ENCODE measurements around the gene C9orf40.

Gene C9orf40

GRCh38 chr9:74901001-74901400 is 51.7 kb downstream of the C9orf40 start:
- TF ChIP-seq CTCF (IDR thresholded peaks at IDR 0.05) (no peak), ZFX (IDR thresholded peaks at IDR 0.05; ENCODE audit: borderline replicate concordance) (no peak)
- H3K27ac ChIP-seq = no peak overlapping the region

All from 22Rv1 (cell line).